Panc1 (cell line): Measurements from ENCODE around the gene ALDH5A1. TPM values are rescaled to one million over a fixed set of nuclear protein-coding genes. Genes with fewer than 3 reads are reported as not detected.

ENCODE experiments used
- ATAC-seq: fragments of 200-7000 bp; cut with Tn5 transposase; 2 replicates; pipeline ENCODE4 v1.9.1; 2020; ENCODE audit warnings: mild to moderate bottlenecking, moderate library complexity
- BruUV-seq: library from RNA; stranded (reverse); fragments of 400-500 nt; replicated peaks from 2 replicates; lab custom pipeline; 2021; lab: Mats Ljungman, UMichigan
- CTCF ChIA-PET: fragments of 300-600 bp; sonication (Branson Sonifier 250); formaldehyde crosslinking; loops from one replicate; lab custom pipeline; 2022; ENCODE audit warnings: antibody characterized with exemption; lab: Charles Lee
- POLR2A ChIA-PET: fragments of 300-600 bp; sonication (Branson Sonifier 250); formaldehyde crosslinking; loops from one replicate; lab custom pipeline; 2022; ENCODE audit warnings: antibody characterized with exemption; lab: Charles Lee
- DNase-seq: peaks from one replicate; pipeline ENCODE4 v3.0.0-alpha.2; 2010; ENCODE audit warnings: low read depth, low spot score
- H3K27ac ChIP-seq: 2 replicates; pipeline ENCODE4 v1.5.1; 2011; ENCODE audit warnings: mild to moderate bottlenecking, low read length, inconsistent platforms
- H3K27me3 ChIP-seq: fragments of 200-500 bp; sonication (Bioruptor generic); 2 replicates; pipeline ENCODE4 v1.6.0; 2014; ENCODE audit warnings: low read length, inconsistent platforms; ENCODE audit not compliant: control insufficient read depth, insufficient read depth
- H3K36me3 ChIP-seq: fragments of 200-500 bp; sonication (Bioruptor generic); 2 replicates; pipeline ENCODE4 v1.5.1; 2014; ENCODE audit warnings: inconsistent platforms, mild to moderate bottlenecking, low read length, moderate library complexity; ENCODE audit not compliant: control insufficient read depth, insufficient read depth
- H3K4me1 ChIP-seq: 2 replicates; pipeline ENCODE4 v1.5.1; 2011; ENCODE audit warnings: inconsistent platforms, mild to moderate bottlenecking, low read length, moderate library complexity; ENCODE audit not compliant: control insufficient read depth, insufficient read depth
- H3K4me3 ChIP-seq, 2 experiments: 2 replicates each; pipeline ENCODE4 v1.5.1; 2011 to 2012; ENCODE audit warnings: low read depth in 2 of 2, low read length in 2 of 2, mild to moderate bottlenecking in 2 of 2, inconsistent platforms in 1 of 2, moderate library complexity in 1 of 2
- H3K9me3 ChIP-seq: fragments of 200-500 bp; sonication (Bioruptor generic); 2 replicates; pipeline ENCODE4 v1.5.1; 2014; ENCODE audit warnings: low read depth, mild to moderate bottlenecking, inconsistent platforms, low read length, moderate library complexity; ENCODE audit not compliant: control insufficient read depth, insufficient read depth
- POLR2AphosphoS5 ChIP-seq: IDR thresholded peaks from 2 replicates; pipeline ENCODE4 v1.6.1; 2012; ENCODE audit warnings: mild to moderate bottlenecking, low read depth, low read length, moderate library complexity
- SIN3A ChIP-seq: IDR thresholded peaks from 2 replicates; pipeline ENCODE4 v1.6.1; 2012; ENCODE audit warnings: low read depth, mild to moderate bottlenecking, low read length, moderate library complexity, borderline replicate concordance; ENCODE audit not compliant: insufficient read depth
- TCF7L2 ChIP-seq: IDR thresholded peaks from 2 replicates; pipeline ENCODE4 v1.6.1; 2011; ENCODE audit warnings: mild to moderate bottlenecking, low read depth, low read length, inconsistent platforms
- in situ Hi-C: cut with HindIII; loops from 2 replicates; pipeline ENCODE4 v1.10.0; 2016; ENCODE audit warnings: low sequenced_read_pairs, low pct_unique_long_range_greater_than_20kb
- intact Hi-C: fragments of 100-400 bp; cut with micrococcal nuclease; formaldehyde crosslinking; loops from one replicate; pipeline ENCODE4 v1.10.0; 2022; ENCODE audit not compliant: unreplicated experiment
- total RNA-seq: library from RNA; stranded (reverse); gene quantifications from one replicate; pipeline ENCODE4 v1.2.1, GENCODE V29; 2021; ENCODE audit not compliant: unreplicated experiment
- TF ChIP-seq, protein P1 (sequence below): fragments of 450-650 bp; IDR thresholded peaks from 2 replicates; pipeline ENCODE4 v1.5.1; 2017; ENCODE audit warnings: mild to moderate bottlenecking
- TF ChIP-seq, protein P2 (sequence below), 2 experiments: IDR thresholded peaks; 2 replicates each; pipeline ENCODE4 v1.6.1; 2011 to 2012; ENCODE audit warnings: low read depth in 2 of 2, control low read depth in 1 of 2, low read length in 1 of 2, mild to moderate bottlenecking in 1 of 2, moderate library complexity in 1 of 2; ENCODE audit not compliant: insufficient read depth in 1 of 2

The ALDH5A1 gene
- total RNA-seq, 1 experiment from 2014 or later, result 4.2 TPM

DNA sequence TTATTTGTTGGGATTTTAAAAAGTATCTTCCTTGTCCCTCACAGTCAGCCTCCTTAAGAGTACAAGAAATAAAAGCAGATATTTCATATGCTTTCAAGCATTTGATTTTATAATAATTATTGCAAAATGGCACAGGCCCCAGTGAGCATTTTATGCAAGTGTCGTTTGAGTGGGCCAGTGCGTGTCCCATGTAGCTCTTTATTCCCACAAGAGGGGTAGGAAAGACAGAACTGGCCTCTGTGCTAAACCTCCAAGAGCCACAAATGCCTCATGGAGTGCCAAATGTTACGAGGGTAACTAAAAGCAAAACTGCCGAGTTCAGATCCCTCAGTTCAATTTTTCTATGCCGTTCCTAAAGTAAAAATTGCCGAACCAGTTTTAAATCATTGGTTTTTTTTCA lies 18.1 kb upstream of the ALDH5A1 start:
- H3K4me3 ChIP-seq, result no peak overlapping the region
- H3K27ac ChIP-seq, result no peak overlapping the region
- H3K4me1 ChIP-seq, result no peaks in the 10 kb centered on the region
- in situ Hi-C loops (no loop called here), intact Hi-C loops (no loop called here)
- H3K27me3 ChIP-seq, result no peaks in the 10 kb centered on the region
- CTCF ChIA-PET, result interaction anchor here (0.6 kb wide), 1 partner anchor 44 kb away, joined by 9 read pairs; no protein-coding TSS in a partner anchor
- POLR2A ChIA-PET, result no interaction called here
- ATAC-seq (no peak), DNase-seq (no peak)
- no peaks in the 10 kb centered on the region for H3K9me3 ChIP-seq
- no TSS peak for BruUV-seq
- no peak for TF ChIP-seq SIN3A
- TF ChIP-seq TCF7L2, result no peak
- TF ChIP-seq, protein P1, sequence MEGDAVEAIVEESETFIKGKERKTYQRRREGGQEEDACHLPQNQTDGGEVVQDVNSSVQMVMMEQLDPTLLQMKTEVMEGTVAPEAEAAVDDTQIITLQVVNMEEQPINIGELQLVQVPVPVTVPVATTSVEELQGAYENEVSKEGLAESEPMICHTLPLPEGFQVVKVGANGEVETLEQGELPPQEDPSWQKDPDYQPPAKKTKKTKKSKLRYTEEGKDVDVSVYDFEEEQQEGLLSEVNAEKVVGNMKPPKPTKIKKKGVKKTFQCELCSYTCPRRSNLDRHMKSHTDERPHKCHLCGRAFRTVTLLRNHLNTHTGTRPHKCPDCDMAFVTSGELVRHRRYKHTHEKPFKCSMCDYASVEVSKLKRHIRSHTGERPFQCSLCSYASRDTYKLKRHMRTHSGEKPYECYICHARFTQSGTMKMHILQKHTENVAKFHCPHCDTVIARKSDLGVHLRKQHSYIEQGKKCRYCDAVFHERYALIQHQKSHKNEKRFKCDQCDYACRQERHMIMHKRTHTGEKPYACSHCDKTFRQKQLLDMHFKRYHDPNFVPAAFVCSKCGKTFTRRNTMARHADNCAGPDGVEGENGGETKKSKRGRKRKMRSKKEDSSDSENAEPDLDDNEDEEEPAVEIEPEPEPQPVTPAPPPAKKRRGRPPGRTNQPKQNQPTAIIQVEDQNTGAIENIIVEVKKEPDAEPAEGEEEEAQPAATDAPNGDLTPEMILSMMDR, result no peak
- TF ChIP-seq POLR2AphosphoS5, result no peak
- TF ChIP-seq, protein P2, sequence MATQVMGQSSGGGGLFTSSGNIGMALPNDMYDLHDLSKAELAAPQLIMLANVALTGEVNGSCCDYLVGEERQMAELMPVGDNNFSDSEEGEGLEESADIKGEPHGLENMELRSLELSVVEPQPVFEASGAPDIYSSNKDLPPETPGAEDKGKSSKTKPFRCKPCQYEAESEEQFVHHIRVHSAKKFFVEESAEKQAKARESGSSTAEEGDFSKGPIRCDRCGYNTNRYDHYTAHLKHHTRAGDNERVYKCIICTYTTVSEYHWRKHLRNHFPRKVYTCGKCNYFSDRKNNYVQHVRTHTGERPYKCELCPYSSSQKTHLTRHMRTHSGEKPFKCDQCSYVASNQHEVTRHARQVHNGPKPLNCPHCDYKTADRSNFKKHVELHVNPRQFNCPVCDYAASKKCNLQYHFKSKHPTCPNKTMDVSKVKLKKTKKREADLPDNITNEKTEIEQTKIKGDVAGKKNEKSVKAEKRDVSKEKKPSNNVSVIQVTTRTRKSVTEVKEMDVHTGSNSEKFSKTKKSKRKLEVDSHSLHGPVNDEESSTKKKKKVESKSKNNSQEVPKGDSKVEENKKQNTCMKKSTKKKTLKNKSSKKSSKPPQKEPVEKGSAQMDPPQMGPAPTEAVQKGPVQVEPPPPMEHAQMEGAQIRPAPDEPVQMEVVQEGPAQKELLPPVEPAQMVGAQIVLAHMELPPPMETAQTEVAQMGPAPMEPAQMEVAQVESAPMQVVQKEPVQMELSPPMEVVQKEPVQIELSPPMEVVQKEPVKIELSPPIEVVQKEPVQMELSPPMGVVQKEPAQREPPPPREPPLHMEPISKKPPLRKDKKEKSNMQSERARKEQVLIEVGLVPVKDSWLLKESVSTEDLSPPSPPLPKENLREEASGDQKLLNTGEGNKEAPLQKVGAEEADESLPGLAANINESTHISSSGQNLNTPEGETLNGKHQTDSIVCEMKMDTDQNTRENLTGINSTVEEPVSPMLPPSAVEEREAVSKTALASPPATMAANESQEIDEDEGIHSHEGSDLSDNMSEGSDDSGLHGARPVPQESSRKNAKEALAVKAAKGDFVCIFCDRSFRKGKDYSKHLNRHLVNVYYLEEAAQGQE (IDR thresholded peaks at IDR 0.05; ENCODE audit: insufficient read depth in 1 of 2, low read depth in 2 of 2, low read length in 1 of 2), result no peak
- H3K36me3 ChIP-seq, result no peaks in the 10 kb centered on the region

DNA sequence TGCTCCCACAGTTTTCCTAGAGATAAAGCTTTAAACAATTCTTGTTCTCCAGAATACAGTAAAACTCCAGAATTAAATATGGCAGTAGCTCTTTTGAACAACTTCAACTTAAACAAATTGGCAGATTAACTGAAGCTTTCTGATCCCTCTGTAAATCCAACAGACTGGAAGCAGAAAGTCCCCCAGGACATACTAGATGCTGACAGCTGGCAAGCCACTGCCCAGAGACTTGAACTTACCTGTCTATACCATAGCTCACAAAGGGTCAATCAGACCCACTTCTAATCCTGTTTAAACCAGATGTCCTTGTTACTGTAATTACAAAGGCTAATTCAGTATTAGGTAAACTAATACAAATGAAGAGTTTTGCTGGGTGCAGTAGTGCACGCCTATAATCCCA lies 17.7 kb upstream of the ALDH5A1 start:
- H3K4me3 ChIP-seq, result no peak overlapping the region
- ATAC-seq, result no peak
- no peaks in the 10 kb centered on the region for H3K36me3 ChIP-seq
- no peak overlapping the region for H3K27ac ChIP-seq
- TF ChIP-seq, protein P2 (IDR thresholded peaks at IDR 0.05; ENCODE audit: insufficient read depth in 1 of 2, low read depth in 2 of 2, low read length in 1 of 2), result no peak
- TF ChIP-seq, protein P1, result no peak
- TF ChIP-seq TCF7L2 (no peak), POLR2AphosphoS5 (no peak), SIN3A (no peak)
- H3K27me3 ChIP-seq, result no peaks in the 10 kb centered on the region
- H3K9me3 ChIP-seq, result no peaks in the 10 kb centered on the region
- no TSS peak for BruUV-seq
- in situ Hi-C loops, result no loop called here
- CTCF ChIA-PET, result no interaction called here
- POLR2A ChIA-PET, result no interaction called here
- DNase-seq, result no peak
- no peaks in the 10 kb centered on the region for H3K4me1 ChIP-seq
- intact Hi-C loops, result no loop called here
